SK-N-SH (cell line): ENCODE results near the gene ATP2B1. TPM values are rescaled to one million over a fixed set of nuclear protein-coding genes. Genes with fewer than 3 reads are reported as not detected.

Source experiments
- CTCF ChIA-PET: fragments of 300-600, 350-600 bp; formaldehyde crosslinking; extraction: SDS; loops from one replicate; lab custom pipeline; 2021; lab: Yijun Ruan, JAX
- POLR2A ChIA-PET: fragments of 350-600 bp; sonication (Branson Sonifier 250); formaldehyde crosslinking; extraction: SDS; loops from one replicate; lab custom pipeline; 2020; ENCODE audit warnings: antibody characterized with exemption, inconsistent platforms; lab: Yijun Ruan, JAX
- DNase-seq: peaks from one replicate; pipeline ENCODE4 v3.0.0; 2012
- H2AFZ ChIP-seq: fragments of 200-600 bp; sonication (generic); 2 replicates; pipeline ENCODE4 v1.8.1; 2016; ENCODE audit warnings: antibody characterized with exemption, mild to moderate bottlenecking, low read depth
- H3F3A ChIP-seq: fragments of 200-600 bp; sonication (generic); replicated peaks from 2 replicates; pipeline ENCODE3; 2016; ENCODE audit warnings: antibody characterized with exemption, mild to moderate bottlenecking; ENCODE audit not compliant: insufficient read depth
- H3K27ac ChIP-seq, 2 experiments: fragments of 200-500 bp in 1 of 2; fragments of 200-600 bp in 1 of 2; sonication (Bioruptor generic) in 1 of 2; sonication (generic), shearing (Covaris generic) in 1 of 2; 2 replicates each; pipeline versions ENCODE4 v1.5.1 to v1.6.1; 2014 to 2016; ENCODE audit warnings: low read depth in 2 of 2, inconsistent platforms in 1 of 2, low read length in 1 of 2, mild to moderate bottlenecking in 1 of 2, mixed read lengths in 1 of 2
- H3K27me3 ChIP-seq: fragments of 200-600 bp; sonication (generic), shearing (Covaris generic); 2 replicates; pipeline ENCODE4 v1.6.1; 2016; ENCODE audit warnings: mixed run types; ENCODE audit not compliant: insufficient read depth
- H3K36me3 ChIP-seq, 2 experiments: fragments of 200-500 bp in 1 of 2; fragments of 200-600 bp in 1 of 2; sonication (Bioruptor generic) in 1 of 2; sonication (generic) in 1 of 2; replicated peaks in 1 of 2; 2 replicates each; pipeline versions ENCODE3 to v1.5.1; 2014 to 2016; ENCODE audit warnings: low read length in 1 of 2, mild to moderate bottlenecking in 1 of 2; ENCODE audit not compliant: insufficient read depth in 2 of 2, control insufficient read depth in 1 of 2
- H3K4me1 ChIP-seq, 2 experiments: fragments of 200-500 bp in 1 of 2; fragments of 200-600 bp in 1 of 2; sonication (Bioruptor generic) in 1 of 2; sonication (generic), shearing (Covaris generic) in 1 of 2; 2 replicates each; pipeline versions ENCODE4 v1.5.1 to v1.6.1; 2014 to 2016; ENCODE audit warnings: low read depth in 1 of 2, low read length in 1 of 2, mixed run types in 1 of 2; ENCODE audit not compliant: insufficient read depth in 2 of 2, control insufficient read depth in 1 of 2
- H3K4me2 ChIP-seq: fragments of 200-600 bp; sonication (generic), shearing (Covaris generic); 2 replicates; pipeline ENCODE4 v1.6.1; 2017; ENCODE audit warnings: mixed run types
- H3K4me3 ChIP-seq, 2 experiments: fragments of 200-500 bp in 1 of 2; fragments of 200-600 bp in 1 of 2; sonication (Bioruptor generic) in 1 of 2; sonication (generic), shearing (Covaris generic) in 1 of 2; 2 replicates each; pipeline versions ENCODE4 v1.5.1 to v1.8.1; 2014 to 2016; ENCODE audit warnings: low read depth in 2 of 2, inconsistent platforms in 1 of 2, low read length in 1 of 2, mild to moderate bottlenecking in 1 of 2, mixed read lengths in 1 of 2, moderate library complexity in 1 of 2
- H3K79me2 ChIP-seq: fragments of 200-600 bp; sonication (generic); 2 replicates; pipeline ENCODE4 v1.8.1; 2017; ENCODE audit warnings: mild to moderate bottlenecking; ENCODE audit not compliant: insufficient read depth
- H3K9ac ChIP-seq: fragments of 200-600 bp; sonication (generic); 2 replicates; pipeline ENCODE4 v1.6.1; 2017; ENCODE audit warnings: mixed run types
- H3K9me2 ChIP-seq: fragments of 200-600 bp; sonication (generic); 2 replicates; pipeline ENCODE4 v1.6.1; 2017; ENCODE audit warnings: mixed run types
- H3K9me3 ChIP-seq: fragments of 200-600 bp; sonication (generic); 2 replicates; pipeline ENCODE4 v1.6.1; 2017; ENCODE audit warnings: mixed run types, mild to moderate bottlenecking, moderate library complexity
- H4K20me1 ChIP-seq: fragments of 200-600 bp; sonication (generic); 2 replicates; pipeline ENCODE4 v1.6.1; 2017; ENCODE audit warnings: mild to moderate bottlenecking, mixed run types; ENCODE audit not compliant: insufficient read depth
- JUND ChIP-seq: IDR thresholded peaks from 2 replicates; pipeline ENCODE4 v1.4.0; 2012
- MEF2A ChIP-seq: IDR thresholded peaks from 2 replicates; pipeline ENCODE4 v1.4.0; 2012; ENCODE audit warnings: low read depth, borderline replicate concordance
- MXI1 ChIP-seq: IDR thresholded peaks from 2 replicates; pipeline ENCODE4 v1.6.1; 2012; ENCODE audit warnings: mild to moderate bottlenecking, low read depth, low read length, improper control_type of control experiment
- NFIC ChIP-seq: IDR thresholded peaks from 2 replicates; pipeline ENCODE4 v1.4.0; 2012; ENCODE audit warnings: borderline replicate concordance
- POLR2AphosphoS5 ChIP-seq: IDR thresholded peaks from 2 replicates; pipeline ENCODE4 v1.6.1; 2012; ENCODE audit warnings: low read depth, low read length
- SMC3 ChIP-seq: IDR thresholded peaks from 2 replicates; pipeline ENCODE4 v1.6.1; 2012; ENCODE audit warnings: low read depth, low read length, improper control_type of control experiment
- WGBS: methylation state at CpG from one replicate; pipeline ENCODE4 v1.1.6; 2017; ENCODE audit warnings: low lambda C conversion rate; 5-methylcytosine and 5-hydroxymethylcytosine counted together
- polyA plus RNA-seq, 3 experiments: library from polyadenylated mRNA; depleted of rRNA; stranded (reverse); fragments of >200 nt; gene quantifications; 2 replicates each; pipeline ENCODE4 v1.2.3, GENCODE V29; 2012
- TF ChIP-seq, protein P1 (sequence below): IDR thresholded peaks from 2 replicates; pipeline ENCODE4 v1.4.0; 2012; ENCODE audit warnings: low read depth, borderline replicate concordance
- TF ChIP-seq, protein P2 (sequence below): IDR thresholded peaks from 2 replicates; pipeline ENCODE4 v1.6.1; 2012; ENCODE audit warnings: mild to moderate bottlenecking, low read depth, low read length, moderate library complexity
- TF ChIP-seq, protein P3 (sequence below): fragments of 150-350 bp; IDR thresholded peaks from 2 replicates; pipeline ENCODE4 v1.6.1; 2017; ENCODE audit warnings: antibody characterized with exemption, low read length, low read depth, borderline replicate concordance

The ATP2B1 gene
- polyA plus RNA-seq, 1 of the 3 experiments (the other 2 are of a cell fraction): 4.3 TPM

DNA sequence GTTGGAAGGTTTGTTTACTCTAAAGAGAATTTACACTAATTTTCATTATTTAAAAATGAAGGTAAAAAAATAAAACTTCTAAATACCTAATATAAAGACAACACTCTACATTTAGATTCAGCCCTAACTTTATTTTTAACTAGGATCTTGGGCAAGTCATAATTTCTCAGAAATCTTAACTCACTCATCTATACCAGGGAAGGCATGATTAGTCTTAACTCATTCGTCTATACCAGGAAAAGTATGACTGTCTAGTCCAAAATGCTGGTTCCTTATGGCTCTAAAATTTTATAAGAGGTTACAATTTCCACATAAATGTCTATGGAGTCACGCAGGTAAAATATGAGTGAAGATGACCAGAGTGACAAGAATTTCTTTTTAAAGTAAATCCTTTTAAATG, 130.1 kb downstream of the ATP2B1 start:
- no peaks in the 10 kb centered on the region for H4K20me1 ChIP-seq
- POLR2A ChIA-PET: no interaction called here

More for the DNA sequence above, 130.1 kb downstream of the ATP2B1 start:
- peaks cover 7 to 14% of the 10 kb centered on the region in 2 experiments; a peak in 3 of 4 replicates for H3K4me1 ChIP-seq
- TF ChIP-seq, protein P1, sequence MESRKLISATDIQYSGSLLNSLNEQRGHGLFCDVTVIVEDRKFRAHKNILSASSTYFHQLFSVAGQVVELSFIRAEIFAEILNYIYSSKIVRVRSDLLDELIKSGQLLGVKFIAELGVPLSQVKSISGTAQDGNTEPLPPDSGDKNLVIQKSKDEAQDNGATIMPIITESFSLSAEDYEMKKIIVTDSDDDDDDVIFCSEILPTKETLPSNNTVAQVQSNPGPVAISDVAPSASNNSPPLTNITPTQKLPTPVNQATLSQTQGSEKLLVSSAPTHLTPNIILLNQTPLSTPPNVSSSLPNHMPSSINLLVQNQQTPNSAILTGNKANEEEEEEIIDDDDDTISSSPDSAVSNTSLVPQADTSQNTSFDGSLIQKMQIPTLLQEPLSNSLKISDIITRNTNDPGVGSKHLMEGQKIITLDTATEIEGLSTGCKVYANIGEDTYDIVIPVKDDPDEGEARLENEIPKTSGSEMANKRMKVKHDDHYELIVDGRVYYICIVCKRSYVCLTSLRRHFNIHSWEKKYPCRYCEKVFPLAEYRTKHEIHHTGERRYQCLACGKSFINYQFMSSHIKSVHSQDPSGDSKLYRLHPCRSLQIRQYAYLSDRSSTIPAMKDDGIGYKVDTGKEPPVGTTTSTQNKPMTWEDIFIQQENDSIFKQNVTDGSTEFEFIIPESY: no peak
- TF ChIP-seq MXI1 (no peak), POLR2AphosphoS5 (no peak), MEF2A (no peak), JUND (no peak), SMC3 (no peak), NFIC (no peak)
- TF ChIP-seq, protein P2, sequence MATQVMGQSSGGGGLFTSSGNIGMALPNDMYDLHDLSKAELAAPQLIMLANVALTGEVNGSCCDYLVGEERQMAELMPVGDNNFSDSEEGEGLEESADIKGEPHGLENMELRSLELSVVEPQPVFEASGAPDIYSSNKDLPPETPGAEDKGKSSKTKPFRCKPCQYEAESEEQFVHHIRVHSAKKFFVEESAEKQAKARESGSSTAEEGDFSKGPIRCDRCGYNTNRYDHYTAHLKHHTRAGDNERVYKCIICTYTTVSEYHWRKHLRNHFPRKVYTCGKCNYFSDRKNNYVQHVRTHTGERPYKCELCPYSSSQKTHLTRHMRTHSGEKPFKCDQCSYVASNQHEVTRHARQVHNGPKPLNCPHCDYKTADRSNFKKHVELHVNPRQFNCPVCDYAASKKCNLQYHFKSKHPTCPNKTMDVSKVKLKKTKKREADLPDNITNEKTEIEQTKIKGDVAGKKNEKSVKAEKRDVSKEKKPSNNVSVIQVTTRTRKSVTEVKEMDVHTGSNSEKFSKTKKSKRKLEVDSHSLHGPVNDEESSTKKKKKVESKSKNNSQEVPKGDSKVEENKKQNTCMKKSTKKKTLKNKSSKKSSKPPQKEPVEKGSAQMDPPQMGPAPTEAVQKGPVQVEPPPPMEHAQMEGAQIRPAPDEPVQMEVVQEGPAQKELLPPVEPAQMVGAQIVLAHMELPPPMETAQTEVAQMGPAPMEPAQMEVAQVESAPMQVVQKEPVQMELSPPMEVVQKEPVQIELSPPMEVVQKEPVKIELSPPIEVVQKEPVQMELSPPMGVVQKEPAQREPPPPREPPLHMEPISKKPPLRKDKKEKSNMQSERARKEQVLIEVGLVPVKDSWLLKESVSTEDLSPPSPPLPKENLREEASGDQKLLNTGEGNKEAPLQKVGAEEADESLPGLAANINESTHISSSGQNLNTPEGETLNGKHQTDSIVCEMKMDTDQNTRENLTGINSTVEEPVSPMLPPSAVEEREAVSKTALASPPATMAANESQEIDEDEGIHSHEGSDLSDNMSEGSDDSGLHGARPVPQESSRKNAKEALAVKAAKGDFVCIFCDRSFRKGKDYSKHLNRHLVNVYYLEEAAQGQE: no peak
- TF ChIP-seq, protein P3, sequence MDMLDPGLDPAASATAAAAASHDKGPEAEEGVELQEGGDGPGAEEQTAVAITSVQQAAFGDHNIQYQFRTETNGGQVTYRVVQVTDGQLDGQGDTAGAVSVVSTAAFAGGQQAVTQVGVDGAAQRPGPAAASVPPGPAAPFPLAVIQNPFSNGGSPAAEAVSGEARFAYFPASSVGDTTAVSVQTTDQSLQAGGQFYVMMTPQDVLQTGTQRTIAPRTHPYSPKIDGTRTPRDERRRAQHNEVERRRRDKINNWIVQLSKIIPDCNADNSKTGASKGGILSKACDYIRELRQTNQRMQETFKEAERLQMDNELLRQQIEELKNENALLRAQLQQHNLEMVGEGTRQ: no peak
- TF ChIP-seq, all 33 proteins: peak for 0
- no peaks in the 10 kb centered on the region for H3K27me3 ChIP-seq
- H3K9ac ChIP-seq: no peak overlapping the region
- H3K4me3 ChIP-seq: no peak overlapping the region
- 90% methylated on average over 2 of the region's 2 CpGs for WGBS
- H3K9me2 ChIP-seq: no peaks in the 10 kb centered on the region
- H3K9me3 ChIP-seq: no peaks in the 10 kb centered on the region
- DNase-seq: no peak
- H3K4me2 ChIP-seq: no peak overlapping the region
- no peaks in the 10 kb centered on the region for H3K36me3 ChIP-seq
- CTCF ChIA-PET: no interaction called here
- no peak overlapping the region for H2AFZ ChIP-seq
- H3K79me2 ChIP-seq: no peaks in the 10 kb centered on the region
- peaks cover 10% of the 10 kb centered on the region for H3F3A ChIP-seq
- H3K27ac ChIP-seq: no peak overlapping the region
